ENCODE results near the gene ATP9A. TPM values are rescaled to one million over a fixed set of nuclear protein-coding genes. Genes with fewer than 3 reads are reported as not detected.

Gene ATP9A
- total RNA-seq, 6 experiments from 2014 or later, result 21.4 to 34.0 (median 22.8) TPM

- TF ChIP-seq, protein P1, sequence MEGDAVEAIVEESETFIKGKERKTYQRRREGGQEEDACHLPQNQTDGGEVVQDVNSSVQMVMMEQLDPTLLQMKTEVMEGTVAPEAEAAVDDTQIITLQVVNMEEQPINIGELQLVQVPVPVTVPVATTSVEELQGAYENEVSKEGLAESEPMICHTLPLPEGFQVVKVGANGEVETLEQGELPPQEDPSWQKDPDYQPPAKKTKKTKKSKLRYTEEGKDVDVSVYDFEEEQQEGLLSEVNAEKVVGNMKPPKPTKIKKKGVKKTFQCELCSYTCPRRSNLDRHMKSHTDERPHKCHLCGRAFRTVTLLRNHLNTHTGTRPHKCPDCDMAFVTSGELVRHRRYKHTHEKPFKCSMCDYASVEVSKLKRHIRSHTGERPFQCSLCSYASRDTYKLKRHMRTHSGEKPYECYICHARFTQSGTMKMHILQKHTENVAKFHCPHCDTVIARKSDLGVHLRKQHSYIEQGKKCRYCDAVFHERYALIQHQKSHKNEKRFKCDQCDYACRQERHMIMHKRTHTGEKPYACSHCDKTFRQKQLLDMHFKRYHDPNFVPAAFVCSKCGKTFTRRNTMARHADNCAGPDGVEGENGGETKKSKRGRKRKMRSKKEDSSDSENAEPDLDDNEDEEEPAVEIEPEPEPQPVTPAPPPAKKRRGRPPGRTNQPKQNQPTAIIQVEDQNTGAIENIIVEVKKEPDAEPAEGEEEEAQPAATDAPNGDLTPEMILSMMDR (IDR thresholded peaks at IDR 0.05), result no peak
- no peak overlapping the region for H3K4me3 Mint-ChIP-seq
- H3K36me3 Mint-ChIP-seq (ENCODE audit: low read depth), result no peaks in the 10 kb centered on the region
- H3K9me3 Mint-ChIP-seq, result no peaks in the 10 kb centered on the region
- H3K27ac Mint-ChIP-seq, result no peak overlapping the region
- peaks cover 11% of the 10 kb centered on the region for H3K27me3 Mint-ChIP-seq (ENCODE audit: insufficient read depth)
- H3K4me1 Mint-ChIP-seq (ENCODE audit: low read depth), result peaks cover 42% of the 10 kb centered on the region
- DNase-seq, result no peak
Measured at GRCh38 chr20:51799401-51799860, 31.2 kb upstream of the ATP9A start.

DNA sequence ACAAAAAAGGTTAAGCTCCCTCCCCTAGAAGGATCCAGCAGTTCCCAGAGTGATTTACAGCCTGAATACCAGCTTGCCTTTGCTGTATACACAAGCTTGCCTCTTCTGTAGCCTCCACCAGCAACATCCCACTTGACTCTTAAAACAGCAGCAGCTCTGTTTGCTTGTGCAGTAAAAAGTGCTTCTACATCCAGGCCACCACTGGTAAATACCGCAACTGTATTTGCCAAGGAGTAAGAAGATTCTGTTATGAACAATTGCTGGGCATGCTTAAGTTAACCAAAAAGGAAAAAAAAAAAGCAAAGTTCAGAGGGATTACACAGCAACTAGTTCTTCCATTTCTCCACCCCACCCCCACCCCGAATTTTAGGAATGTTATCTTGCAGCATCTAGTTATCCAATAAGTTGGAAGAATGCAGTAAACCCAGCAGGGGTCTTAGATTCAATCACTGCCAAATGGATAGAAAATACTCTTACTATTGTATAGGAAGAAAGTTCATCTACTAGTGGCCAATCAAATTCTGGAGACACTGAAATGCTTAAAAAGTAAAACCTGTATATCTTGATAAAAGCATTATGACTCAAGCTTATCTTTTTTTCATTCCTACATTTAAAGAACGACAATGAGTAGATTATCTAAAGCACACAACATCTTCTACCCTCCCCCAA lies 29.3 kb upstream of the ATP9A start:
- TF ChIP-seq, protein P1 (IDR thresholded peaks at IDR 0.05), result no peak
- no peak overlapping the region for H3K27ac Mint-ChIP-seq
- no peaks in the 10 kb centered on the region for H3K9me3 Mint-ChIP-seq
- no peak overlapping the region; the same call in 1 of the 2 replicates for H3K4me3 Mint-ChIP-seq
- H3K36me3 Mint-ChIP-seq (ENCODE audit: low read depth), result no peaks in the 10 kb centered on the region
- H3K4me1 Mint-ChIP-seq (ENCODE audit: low read depth), result peaks cover 28% of the 10 kb centered on the region
- no peak for DNase-seq
- H3K27me3 Mint-ChIP-seq (ENCODE audit: insufficient read depth), result peaks cover 11% of the 10 kb centered on the region

DNA sequence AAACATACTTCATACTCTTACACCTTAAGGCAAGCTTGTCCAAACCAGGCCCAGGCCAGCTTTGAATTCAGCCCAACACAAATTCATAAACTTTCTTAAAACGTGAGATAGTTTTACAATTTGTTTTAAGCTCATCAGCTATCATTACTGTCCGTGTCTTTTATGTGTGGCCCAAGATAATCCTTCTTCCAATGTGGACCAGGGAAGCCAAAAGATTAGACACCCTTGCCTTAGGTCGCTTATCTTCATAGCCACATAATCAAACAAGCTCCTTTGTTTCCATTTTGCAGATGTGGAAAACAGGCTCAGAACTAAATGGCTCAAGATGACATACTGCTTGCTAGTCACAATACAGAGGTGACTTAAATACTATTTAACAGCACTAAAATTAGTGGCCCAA lies 28.1 kb upstream of the ATP9A start:
- DNase-seq, result no peak
- no peak overlapping the region for H3K4me3 Mint-ChIP-seq
- H3K36me3 Mint-ChIP-seq (ENCODE audit: low read depth), result no peaks in the 10 kb centered on the region
- peaks cover 25% of the 10 kb centered on the region for H3K4me1 Mint-ChIP-seq (ENCODE audit: low read depth)
- no peaks in the 10 kb centered on the region for H3K9me3 Mint-ChIP-seq
- TF ChIP-seq, protein P1 (IDR thresholded peaks at IDR 0.05), result no peak
- no peak overlapping the region for H3K27ac Mint-ChIP-seq
- peaks cover 11% of the 10 kb centered on the region for H3K27me3 Mint-ChIP-seq (ENCODE audit: insufficient read depth)

DNA sequence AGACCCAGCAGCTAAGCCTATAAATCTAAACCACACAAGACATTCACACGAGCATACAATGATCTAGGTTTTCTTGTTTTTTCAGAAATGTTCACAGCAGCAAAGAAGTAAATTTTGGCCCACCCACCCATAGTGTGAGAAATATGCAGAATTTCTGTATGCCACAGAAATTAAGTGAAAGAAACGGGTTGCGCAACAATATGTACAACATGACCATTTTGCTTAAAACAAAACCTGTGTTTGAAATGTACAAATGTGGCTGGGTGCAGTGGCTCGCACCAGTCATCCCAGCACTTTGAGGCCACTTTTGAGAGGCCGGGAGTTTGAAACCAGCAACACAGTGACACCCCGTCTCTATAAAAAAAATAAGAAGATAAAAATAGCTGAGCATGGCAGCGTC lies 24.8 kb upstream of the ATP9A start:
- Mint-ChIP-seq H3K9me3 (no peaks in the 10 kb centered on the region), H3K27me3 (ENCODE audit: insufficient read depth) (no peaks in the 10 kb centered on the region; the same call in 1 of the 2 replicates), H3K4me3 (no peak overlapping the region), H3K4me1 (ENCODE audit: low read depth) (peaks cover 13% of the 10 kb centered on the region), H3K36me3 (ENCODE audit: low read depth) (no peaks in the 10 kb centered on the region), H3K27ac (no peak overlapping the region)
- TF ChIP-seq, protein P1 (IDR thresholded peaks at IDR 0.05), result no peak
- no peak for DNase-seq

DNA sequence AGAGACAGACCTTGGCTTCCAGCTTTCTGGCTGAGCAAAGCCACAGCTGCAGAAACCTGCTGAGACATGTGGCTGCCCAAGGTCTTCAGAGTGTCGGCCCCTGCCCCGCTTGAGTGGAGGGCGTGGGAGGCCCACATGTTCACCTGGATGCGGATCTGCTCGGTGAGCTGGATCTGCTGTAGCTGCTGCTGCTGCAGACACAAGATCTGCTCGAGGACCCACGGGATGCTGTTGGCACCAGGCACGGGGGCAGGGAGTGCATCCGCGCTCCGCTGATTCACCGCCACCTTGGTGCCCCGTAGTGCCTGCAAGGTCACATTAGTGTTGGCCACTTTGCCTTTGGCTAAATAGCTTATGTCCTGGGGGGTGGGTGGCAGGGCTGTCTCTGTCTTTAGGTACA lies 23.4 kb upstream of the ATP9A start:
- DNase-seq, result no peak
- Mint-ChIP-seq H3K27me3 (ENCODE audit: insufficient read depth) (no peaks in the 10 kb centered on the region; the same call in 1 of the 2 replicates), H3K4me1 (ENCODE audit: low read depth) (no peaks in the 10 kb centered on the region; the same call in 1 of the 2 replicates), H3K9me3 (no peaks in the 10 kb centered on the region), H3K36me3 (ENCODE audit: low read depth) (no peaks in the 10 kb centered on the region), H3K27ac (no peak overlapping the region), H3K4me3 (no peak overlapping the region)
- TF ChIP-seq, protein P1 (IDR thresholded peaks at IDR 0.05), result no peak

All from HFFc6 (cell line).